Testis (tissue), 3 donors: ENCODE data around the gene HID1. TPM values are rescaled to one million over a fixed set of nuclear protein-coding genes. Genes with fewer than 3 reads are reported as not detected.

Experiments
- DNase-seq: peaks from one replicate; pipeline ENCODE4 v3.0.0-alpha.2; 2019
- H3K27ac ChIP-seq, 2 donors: fragments of 200-600 bp; sonication (generic); one replicate each; pipeline ENCODE4 v1.5.1; 2019
- H3K27me3 ChIP-seq: fragments of 200-600 bp; sonication (generic); one replicate; pipeline ENCODE4 v1.5.1; 2019
- H3K36me3 ChIP-seq: fragments of 200-600 bp; sonication (generic); one replicate; pipeline ENCODE4 v1.5.1; 2017; ENCODE audit warnings: low read depth; ENCODE audit errors: missing control alignments
- H3K4me1 ChIP-seq: fragments of 200-600 bp; sonication (generic); one replicate; pipeline ENCODE4 v1.5.1; 2019
- H3K4me3 ChIP-seq, 2 donors: fragments of 200-600 bp; sonication (generic); one replicate each; pipeline ENCODE4 v1.5.1; 2017 to 2019
- H3K9me3 ChIP-seq: fragments of 200-600 bp; sonication (generic); one replicate; pipeline ENCODE4 v1.5.1; 2017
- POLR2A ChIP-seq: fragments of 450-650 bp; IDR thresholded peaks from one replicate; pipeline ENCODE4 v1.6.1; 2017; ENCODE audit warnings: antibody characterized with exemption, mild to moderate bottlenecking, moderate library complexity
- WGBS, 2 donors: methylation state at CpG; one replicate each; pipeline ENCODE4 v1.1.5; 2018; 5-methylcytosine and 5-hydroxymethylcytosine counted together
- intact Hi-C: fragments of 100-400 bp; cut with DNase I; formaldehyde crosslinking; loops from one replicate; pipeline ENCODE4 v1.15.1; 2023; ENCODE audit warnings: low total_unique reads
- polyA plus RNA-seq: library from polyadenylated mRNA; stranded (reverse); fragments of 350-450 nt; fragmentation: Illumina TruSeq; extraction: RNeasy Lipid Tissue Mini Kit (QIAGEN cat#74804); gene quantifications from one replicate; pipeline ENCODE4 v1.2.3, GENCODE V29; 2014; ENCODE audit warnings: low read depth, low replicate concordance; ENCODE audit not compliant: insufficient read depth
- total RNA-seq, 2 donors: library from RNA; depleted of rRNA; stranded (reverse); fragments of >200 nt; gene quantifications; one replicate each; pipeline ENCODE4 v1.2.3, GENCODE V29; 2016
- TF ChIP-seq, protein P1 (sequence below), 3 experiments: fragments of 450-650 bp in 2 of 3; fragments of 200-600 bp in 1 of 3; sonication (generic) in 1 of 3; IDR thresholded peaks; one replicate each; pipeline ENCODE4 v1.5.1; 2016 to 2019; ENCODE audit warnings: antibody characterized with exemption in 3 of 3, mild to moderate bottlenecking in 2 of 3, moderate library complexity in 1 of 3

The HID1 gene
- total and polyA plus RNA-seq, 3 donors from 2014 or later: 18.6 to 45.8 (median 40.9) TPM

DNA sequence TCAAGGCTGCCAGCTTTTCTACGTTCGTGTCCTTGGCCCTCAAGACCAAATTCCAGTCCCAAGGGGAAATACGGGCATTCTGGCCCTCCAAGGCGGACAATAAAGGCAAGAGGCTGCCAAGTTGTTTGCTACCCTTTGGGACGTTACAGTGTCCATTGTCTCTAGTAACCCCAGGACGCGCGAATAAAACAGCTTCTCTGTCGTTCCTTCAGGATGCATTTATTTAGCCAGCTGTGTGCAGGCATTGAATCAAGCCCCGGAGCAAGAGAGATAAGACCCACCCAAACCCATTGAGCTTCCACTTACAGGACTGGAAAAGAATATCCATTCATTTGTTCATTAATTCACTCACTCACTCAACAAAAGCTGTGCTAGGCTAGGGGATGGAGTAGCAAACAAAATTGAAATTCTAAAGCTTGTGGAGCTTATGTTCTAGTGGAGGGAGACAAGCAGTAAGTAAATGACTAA is 40.6 kb upstream of the HID1 start:
- H3K27ac ChIP-seq: peak overlapping the region; percentile 68 to 73
- H3K4me1 ChIP-seq: peaks cover 8% of the 10 kb centered on the region
- no peak for TF ChIP-seq POLR2A
- TF ChIP-seq, protein P1, sequence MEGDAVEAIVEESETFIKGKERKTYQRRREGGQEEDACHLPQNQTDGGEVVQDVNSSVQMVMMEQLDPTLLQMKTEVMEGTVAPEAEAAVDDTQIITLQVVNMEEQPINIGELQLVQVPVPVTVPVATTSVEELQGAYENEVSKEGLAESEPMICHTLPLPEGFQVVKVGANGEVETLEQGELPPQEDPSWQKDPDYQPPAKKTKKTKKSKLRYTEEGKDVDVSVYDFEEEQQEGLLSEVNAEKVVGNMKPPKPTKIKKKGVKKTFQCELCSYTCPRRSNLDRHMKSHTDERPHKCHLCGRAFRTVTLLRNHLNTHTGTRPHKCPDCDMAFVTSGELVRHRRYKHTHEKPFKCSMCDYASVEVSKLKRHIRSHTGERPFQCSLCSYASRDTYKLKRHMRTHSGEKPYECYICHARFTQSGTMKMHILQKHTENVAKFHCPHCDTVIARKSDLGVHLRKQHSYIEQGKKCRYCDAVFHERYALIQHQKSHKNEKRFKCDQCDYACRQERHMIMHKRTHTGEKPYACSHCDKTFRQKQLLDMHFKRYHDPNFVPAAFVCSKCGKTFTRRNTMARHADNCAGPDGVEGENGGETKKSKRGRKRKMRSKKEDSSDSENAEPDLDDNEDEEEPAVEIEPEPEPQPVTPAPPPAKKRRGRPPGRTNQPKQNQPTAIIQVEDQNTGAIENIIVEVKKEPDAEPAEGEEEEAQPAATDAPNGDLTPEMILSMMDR (IDR thresholded peaks at IDR 0.05): no peak
- intact Hi-C loops: no loop called here
- H3K4me3 ChIP-seq: peak overlapping the region; percentile 72 to 83
- WGBS, 2 donors: 0% methylated on average over 10 of the region's 10 CpGs
- H3K9me3 ChIP-seq: no peaks in the 10 kb centered on the region
- H3K27me3 ChIP-seq: no peaks in the 10 kb centered on the region
- no peaks in the 10 kb centered on the region for H3K36me3 ChIP-seq
- no peak for DNase-seq

DNA sequence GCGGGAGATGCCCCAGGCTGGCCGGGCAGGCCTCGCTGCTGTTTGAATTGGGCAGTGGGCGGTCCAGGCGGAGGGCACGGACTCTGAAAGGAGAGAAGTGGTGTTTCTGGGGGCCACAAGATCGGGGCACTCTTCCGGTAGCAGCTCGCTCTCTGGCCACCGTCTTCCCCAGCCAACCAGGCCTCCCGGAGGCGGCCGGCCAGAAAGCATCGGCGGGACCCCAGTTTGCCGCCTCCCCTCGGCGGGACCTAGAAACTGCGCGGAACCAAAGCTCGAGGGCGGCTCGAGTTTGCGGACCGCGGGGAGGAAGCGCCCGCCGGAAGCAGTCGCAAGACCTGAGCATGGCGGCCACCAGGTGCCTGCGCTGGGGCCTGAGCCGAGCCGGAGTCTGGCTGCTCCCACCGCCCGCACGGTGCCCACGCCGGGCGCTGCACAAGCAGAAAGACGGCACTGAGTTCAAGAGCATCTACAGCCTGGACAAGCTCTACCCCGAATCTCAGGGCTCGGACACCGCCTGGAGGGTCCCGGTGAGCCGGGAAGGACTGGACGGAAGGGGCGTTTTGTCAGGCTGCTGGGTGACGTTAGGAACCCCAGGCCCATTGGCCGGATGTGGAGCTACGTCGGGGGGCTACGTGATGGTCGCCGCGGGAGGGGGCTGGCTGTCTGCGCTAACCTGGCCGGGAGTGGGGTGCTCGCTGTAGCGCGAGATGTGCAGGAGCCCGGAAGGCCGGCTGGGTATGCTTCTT is 40.0 kb upstream of the HID1 start, which contains the start of gene MRPL58:
Gene MRPL58 (plus strand): TSS at position 325 of the 746 bp plus-strand sequence. CDS start 17 bp downstream, at position 342.
- DNase-seq: peak; percentile 85
- 1 to 9% methylated on average over 6 to 51 of the region's 63 CpGs for WGBS, 2 donors
- H3K36me3 ChIP-seq: no peaks in the 10 kb centered on the region
- no peaks in the 10 kb centered on the region for H3K27me3 ChIP-seq
- H3K4me1 ChIP-seq: peaks cover 8% of the 10 kb centered on the region
- intact Hi-C loops: no loop called here
- H3K9me3 ChIP-seq: no peaks in the 10 kb centered on the region
- H3K27ac ChIP-seq: peak within 1 kb of the TSS; percentile 68 to 73
- TF ChIP-seq, protein P1 (IDR thresholded peaks at IDR 0.05): peak; percentile 23 to 43 (median 42)
- no peak for TF ChIP-seq POLR2A
- peak within 1 kb of the TSS; percentile 72 to 83 for H3K4me3 ChIP-seq

GRCh38 chr17:75012096-75012345 is 39.5 kb upstream of the HID1 start:
- intact Hi-C loops: no loop called here
- H3K9me3 ChIP-seq: no peaks in the 10 kb centered on the region
- DNase-seq: no peak
- H3K4me3 ChIP-seq: peak overlapping the region; percentile 72 to 83
- 1 to 9% methylated on average over 5 of the region's 5 CpGs for WGBS, 2 donors
- no peaks in the 10 kb centered on the region for H3K27me3 ChIP-seq
- peaks cover 8% of the 10 kb centered on the region for H3K4me1 ChIP-seq
- H3K36me3 ChIP-seq: no peaks in the 10 kb centered on the region
- peak overlapping the region; percentile 68 to 73 for H3K27ac ChIP-seq
- TF ChIP-seq, protein P1 (IDR thresholded peaks at IDR 0.05): no peak
- TF ChIP-seq POLR2A: no peak

GRCh38 chr17:75011401-75012095 is 39.0 kb upstream of the HID1 start:
- 30 to 31% methylated on average over 13 of the region's 13 CpGs for WGBS, 2 donors
- Histone ChIP-seq H3K27me3 (no peaks in the 10 kb centered on the region), H3K27ac (peak overlapping the region; percentile 68 to 73), H3K9me3 (no peaks in the 10 kb centered on the region), H3K4me3 (peak overlapping the region in 1 of 2 donors; percentile 83), H3K36me3 (no peaks in the 10 kb centered on the region), H3K4me1 (peaks cover 8% of the 10 kb centered on the region)
- intact Hi-C loops: no loop called here
- DNase-seq: peak; percentile 80
- no peak for TF ChIP-seq POLR2A
- TF ChIP-seq, protein P1 (IDR thresholded peaks at IDR 0.05): no peak
